ENCODE data around the gene VSTM2B.

DNA sequence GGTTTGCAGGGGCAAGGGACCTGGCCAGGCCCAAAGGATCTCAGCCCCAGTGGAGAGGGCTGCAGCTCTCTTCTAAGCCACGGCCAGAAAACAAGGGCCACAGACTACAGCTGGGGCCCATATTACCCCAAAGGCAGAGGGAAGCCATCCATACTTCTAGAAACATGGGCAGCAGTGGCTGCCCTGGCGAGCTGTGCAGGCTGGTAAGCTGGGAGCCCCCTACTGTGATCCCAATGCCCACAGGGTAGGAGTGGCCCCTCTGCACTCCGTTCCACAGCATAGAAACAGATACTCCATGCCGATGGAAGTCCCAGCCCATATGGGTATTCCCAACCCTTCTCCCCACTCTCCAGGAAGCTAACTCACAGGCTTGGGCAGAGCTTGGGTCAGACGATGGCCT lies 25.1 kb downstream of the VSTM2B start:
- TF ChIP-seq, protein P1, sequence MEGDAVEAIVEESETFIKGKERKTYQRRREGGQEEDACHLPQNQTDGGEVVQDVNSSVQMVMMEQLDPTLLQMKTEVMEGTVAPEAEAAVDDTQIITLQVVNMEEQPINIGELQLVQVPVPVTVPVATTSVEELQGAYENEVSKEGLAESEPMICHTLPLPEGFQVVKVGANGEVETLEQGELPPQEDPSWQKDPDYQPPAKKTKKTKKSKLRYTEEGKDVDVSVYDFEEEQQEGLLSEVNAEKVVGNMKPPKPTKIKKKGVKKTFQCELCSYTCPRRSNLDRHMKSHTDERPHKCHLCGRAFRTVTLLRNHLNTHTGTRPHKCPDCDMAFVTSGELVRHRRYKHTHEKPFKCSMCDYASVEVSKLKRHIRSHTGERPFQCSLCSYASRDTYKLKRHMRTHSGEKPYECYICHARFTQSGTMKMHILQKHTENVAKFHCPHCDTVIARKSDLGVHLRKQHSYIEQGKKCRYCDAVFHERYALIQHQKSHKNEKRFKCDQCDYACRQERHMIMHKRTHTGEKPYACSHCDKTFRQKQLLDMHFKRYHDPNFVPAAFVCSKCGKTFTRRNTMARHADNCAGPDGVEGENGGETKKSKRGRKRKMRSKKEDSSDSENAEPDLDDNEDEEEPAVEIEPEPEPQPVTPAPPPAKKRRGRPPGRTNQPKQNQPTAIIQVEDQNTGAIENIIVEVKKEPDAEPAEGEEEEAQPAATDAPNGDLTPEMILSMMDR (IDR thresholded peaks at IDR 0.05) = no peak
- TF ChIP-seq EP300 (IDR thresholded peaks at IDR 0.05; ENCODE audit: low read depth) = no peak
